GM12892 (cell line): ENCODE results near the gene IL36RN.

ENCODE experiments used
- POLR2A ChIP-seq: IDR thresholded peaks from 2 replicates; pipeline ENCODE4 v1.6.1; 2011; ENCODE audit warnings: low read depth, low read length, control low read depth
- TAF1 ChIP-seq: IDR thresholded peaks from 2 replicates; pipeline ENCODE4 v1.6.1; 2011; ENCODE audit warnings: low read depth, mild to moderate bottlenecking, control low read depth, low read length, borderline replicate concordance

DNA sequence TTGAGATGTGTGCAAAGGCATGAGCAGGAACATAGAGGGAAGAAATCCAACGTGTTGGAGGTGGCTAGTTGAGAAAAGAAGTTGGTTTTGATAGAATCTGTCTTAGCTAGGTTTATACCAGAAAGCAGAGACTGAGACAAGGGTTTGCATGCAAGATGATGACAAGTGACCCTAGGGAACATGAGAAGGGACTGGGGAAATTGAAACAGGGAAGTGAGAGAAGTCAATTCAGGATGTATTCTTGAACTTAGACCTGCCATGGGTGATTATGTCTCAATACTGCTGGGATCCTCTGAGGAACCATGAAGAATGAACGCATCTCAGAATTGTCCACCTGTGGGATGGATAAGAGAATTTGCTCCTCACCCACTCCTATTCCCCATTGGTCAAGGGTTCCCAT lies 33.3 kb upstream of the IL36RN start:
- TF ChIP-seq POLR2A = no peak
- TF ChIP-seq TAF1 = no peak
